GM18909 (cell line): ENCODE data around the gene SLC4A7.
"Not testable (repeated sequence)": the region's sequence is repeated elsewhere in the genome, so short reads cannot be mapped to it uniquely, and the experiment has no call there.

Experiments
- ATAC-seq: cut with Tn5 transposase; IDR thresholded peaks from one replicate; pipeline ENCODE4 v1.9.1; 2021; ENCODE audit warnings: mild to moderate bottlenecking; ENCODE audit not compliant: unreplicated experiment, poor library complexity

SLC4A7 gene

GRCh38 chr3:27484015-27484844 is at the start of gene SLC4A7:
SLC4A7 (minus strand) TSS chr3:27484384; CDS start chr3:27484126, 258 bp downstream.
- ATAC-seq, result peak; percentile 92

- ATAC-seq, result no peak
Measured at GRCh38 chr3:27533261-27533607, 49.0 kb upstream of the SLC4A7 start.

- ATAC-seq, result no peak
Measured at GRCh38 chr3:27532426-27533260, 48.5 kb upstream of the SLC4A7 start.

DNA sequence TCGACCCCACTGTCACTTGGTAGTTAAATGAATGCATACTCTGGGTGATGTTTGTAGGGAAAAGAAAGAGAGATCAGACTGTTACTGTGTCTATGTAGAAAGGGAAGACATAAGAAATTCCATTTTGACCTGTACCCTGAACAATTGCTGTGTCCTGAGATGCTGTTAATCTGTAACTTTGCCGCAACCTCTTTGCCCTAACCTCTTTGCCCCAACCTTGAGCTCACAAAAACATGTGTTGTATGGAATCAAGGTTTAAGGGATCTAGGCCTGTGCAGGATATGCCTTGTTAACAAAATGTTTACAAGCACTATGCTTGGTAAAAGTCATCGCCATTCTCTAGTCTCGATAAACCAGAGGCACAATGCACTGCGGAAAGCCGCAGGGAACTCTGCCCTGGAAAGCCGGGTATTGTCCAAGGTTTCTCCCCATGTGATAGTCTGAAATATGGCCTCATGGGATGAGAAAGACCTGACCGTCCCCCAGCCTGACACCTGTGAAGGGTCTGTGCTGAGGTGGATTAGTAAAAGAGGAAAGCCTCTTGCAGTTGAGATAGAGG is 47.1 kb upstream of the SLC4A7 start:
- not testable (repeated sequence) for ATAC-seq

GRCh38 chr3:27528791-27529190 is 44.6 kb upstream of the SLC4A7 start:
- no peak for ATAC-seq

GRCh38 chr3:27526614-27527315 is 42.6 kb upstream of the SLC4A7 start:
- no peak for ATAC-seq

GRCh38 chr3:27521872-27522265 is 37.7 kb upstream of the SLC4A7 start:
- ATAC-seq, result no peak

- no peak for ATAC-seq
Measured at GRCh38 chr3:27521179-27521871, 37.1 kb upstream of the SLC4A7 start.

GRCh38 chr3:27511724-27512422 is 27.7 kb upstream of the SLC4A7 start:
- no peak for ATAC-seq

GRCh38 chr3:27509376-27509775 is 25.2 kb upstream of the SLC4A7 start:
- no peak for ATAC-seq

GRCh38 chr3:27508424-27508823 is 24.2 kb upstream of the SLC4A7 start:
- ATAC-seq, result no peak

DNA sequence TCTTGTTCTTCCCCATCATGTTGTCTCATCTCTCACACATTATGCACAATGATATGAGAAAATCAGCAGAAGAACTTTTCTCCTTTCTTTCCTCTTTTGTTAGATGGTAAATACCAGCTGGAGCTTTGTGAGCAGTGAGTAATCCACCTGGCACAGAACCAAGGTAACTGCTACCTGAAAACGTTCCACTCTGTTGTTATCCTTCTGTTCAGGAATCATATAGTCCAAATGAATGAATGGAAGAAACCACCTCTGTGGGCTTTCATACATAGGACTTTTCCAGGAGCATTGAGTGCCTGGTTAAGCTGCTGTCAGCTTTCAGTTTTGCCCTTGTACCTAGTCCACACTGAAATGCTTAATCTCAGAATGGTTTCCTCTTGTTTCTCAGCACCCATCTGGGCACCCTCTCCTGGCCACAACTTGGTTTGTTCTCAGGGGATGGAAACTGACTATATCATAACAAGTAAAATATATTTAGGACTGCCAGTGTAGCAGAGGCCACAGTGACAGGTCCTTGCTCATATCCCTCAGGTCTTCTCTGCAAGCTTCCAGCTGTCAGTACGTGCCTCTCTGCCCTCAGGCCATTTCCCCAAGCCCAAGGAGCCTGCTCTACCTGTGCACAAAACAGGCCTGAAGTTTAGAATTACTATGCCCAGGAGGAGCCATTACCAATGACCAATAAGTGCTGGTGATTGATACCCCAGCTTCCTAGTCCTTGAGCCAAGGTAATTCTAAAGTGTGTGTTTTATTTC is 23.5 kb upstream of the SLC4A7 start:
- ATAC-seq, result no peak

DNA sequence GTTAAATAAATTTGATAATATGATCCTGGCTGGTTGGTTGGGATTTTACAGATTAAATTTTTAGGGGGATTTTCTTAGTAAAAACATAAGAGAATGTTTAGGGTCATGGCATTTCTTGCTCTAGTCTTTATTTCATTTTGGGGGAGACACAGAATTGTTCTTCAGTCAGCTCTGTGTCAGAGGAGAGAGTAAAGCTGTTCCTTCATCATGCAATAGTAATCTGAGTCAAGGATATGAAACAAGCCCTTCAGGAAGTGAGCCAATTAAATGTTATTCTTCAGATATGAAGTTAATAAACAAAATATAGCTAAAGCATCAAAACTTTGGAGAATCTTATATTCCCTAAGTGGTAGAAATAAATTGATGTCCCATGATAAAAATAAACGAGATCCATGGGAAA is 22.9 kb upstream of the SLC4A7 start:
- no peak for ATAC-seq

DNA sequence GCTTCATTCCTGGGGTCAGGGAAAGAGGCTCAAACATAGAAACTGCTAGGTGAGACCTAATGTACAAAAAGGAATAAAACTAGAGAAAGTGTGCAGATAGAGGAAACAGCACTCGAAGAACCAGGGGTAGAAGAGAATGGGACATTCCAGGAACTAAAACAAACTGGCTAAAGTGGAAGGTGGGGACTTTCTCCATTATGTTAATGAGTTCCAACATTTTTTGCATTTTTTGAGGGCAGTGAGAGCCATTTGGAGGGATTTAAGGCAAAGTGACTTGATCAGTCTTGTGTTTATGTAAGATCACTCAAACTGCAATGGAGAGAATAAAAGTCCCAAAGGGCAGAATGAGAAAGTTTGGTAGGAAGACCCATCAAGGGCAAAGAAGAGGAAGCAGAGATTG is 20.6 kb upstream of the SLC4A7 start:
- no peak for ATAC-seq

DNA sequence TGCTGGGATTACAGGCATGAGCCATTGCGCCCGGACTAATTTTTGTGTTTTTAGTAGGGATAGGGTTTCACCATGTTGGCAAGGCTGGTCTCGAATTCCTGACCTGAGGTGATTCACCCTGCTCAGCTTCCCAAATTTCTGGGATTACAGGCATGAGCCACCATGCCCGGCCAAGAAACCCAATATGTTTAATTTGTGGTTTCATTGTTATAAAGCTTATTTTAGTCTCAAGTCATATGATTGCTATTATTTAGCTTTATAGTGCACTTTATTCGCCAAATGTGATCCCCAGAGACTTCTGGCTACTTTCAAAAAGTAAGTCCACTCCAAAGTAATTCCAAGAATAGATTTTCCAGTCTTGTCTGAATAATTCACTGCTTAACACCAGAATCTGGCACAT is 19.3 kb upstream of the SLC4A7 start:
- ATAC-seq, result no peak

GRCh38 chr3:27501759-27502158 is 17.6 kb upstream of the SLC4A7 start:
- ATAC-seq, result no peak

DNA sequence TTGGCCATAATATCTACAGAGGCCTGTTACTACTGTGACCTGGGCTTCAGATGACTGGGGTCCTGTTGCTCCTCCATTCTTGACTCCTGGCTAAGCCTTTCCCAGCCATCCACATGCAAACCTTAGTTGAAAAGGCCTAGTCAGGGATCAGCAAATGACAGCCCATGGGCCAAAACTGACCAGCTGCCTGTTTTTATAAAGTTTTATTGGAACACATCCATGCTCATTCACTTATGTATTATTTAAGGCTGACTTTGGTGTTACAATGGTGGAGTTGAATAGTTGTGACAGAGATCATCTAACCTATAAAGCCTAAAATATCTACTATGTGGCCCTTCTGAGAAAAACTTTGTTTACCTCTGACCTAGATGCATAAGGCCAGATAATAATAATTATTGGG is 16.8 kb upstream of the SLC4A7 start:
- ATAC-seq, result no peak

- ATAC-seq, result no peak
Measured at GRCh38 chr3:27500035-27500434, 15.9 kb upstream of the SLC4A7 start.

- ATAC-seq, result no peak
Measured at GRCh38 chr3:27494784-27495183, 10.6 kb upstream of the SLC4A7 start.
